Cerebellar cortex (tissue), 1 donor: ENCODE results near the gene TNIK.
"Not testable (repeated sequence)": the region's sequence is repeated elsewhere in the genome, so short reads cannot be mapped to it uniquely, and the experiment has no call there.

Experiments used
- DNase-seq: peaks from one replicate; pipeline ENCODE4 v3.0.0-alpha.2; 2015; ENCODE audit warnings: low spot score

The TNIK gene

GRCh38 chr3:171446301-171446700, 13.9 kb downstream of the TNIK start:
- DNase-seq = no peak

GRCh38 chr3:171445620-171446204, 14.5 kb downstream of the TNIK start:
- no peak for DNase-seq

GRCh38 chr3:171444001-171444690, 16.1 kb downstream of the TNIK start:
- no peak for DNase-seq

GRCh38 chr3:171443211-171443957, 16.8 kb downstream of the TNIK start:
- no peak for DNase-seq

GRCh38 chr3:171442184-171442583, 18.0 kb downstream of the TNIK start:
- no peak for DNase-seq

- DNase-seq = no peak
Observed at GRCh38 chr3:171441381-171441780, 18.8 kb downstream of the TNIK start.

- DNase-seq = no peak
Observed at GRCh38 chr3:171439996-171440395, 20.2 kb downstream of the TNIK start.

- DNase-seq = no peak
Observed at GRCh38 chr3:171437115-171437756, 23.0 kb downstream of the TNIK start.

GRCh38 chr3:171436380-171436779, 23.8 kb downstream of the TNIK start:
- DNase-seq = no peak

GRCh38 chr3:171435757-171436156, 24.4 kb downstream of the TNIK start:
- DNase-seq = no peak

GRCh38 chr3:171435143-171435542, 25.1 kb downstream of the TNIK start:
- DNase-seq = no peak

GRCh38 chr3:171432548-171432947, 27.7 kb downstream of the TNIK start:
- DNase-seq = no peak

GRCh38 chr3:171431550-171431949, 28.7 kb downstream of the TNIK start:
- no peak for DNase-seq

GRCh38 chr3:171430530-171430929, 29.7 kb downstream of the TNIK start:
- DNase-seq = no peak

- no peak for DNase-seq
Observed at GRCh38 chr3:171429635-171430034, 30.6 kb downstream of the TNIK start.

GRCh38 chr3:171428892-171429291, 31.3 kb downstream of the TNIK start:
- DNase-seq = no peak

GRCh38 chr3:171428321-171428787, 31.9 kb downstream of the TNIK start:
- DNase-seq = no peak

- no peak for DNase-seq
Observed at GRCh38 chr3:171427771-171428320, 32.4 kb downstream of the TNIK start.

GRCh38 chr3:171424063-171424462, 36.1 kb downstream of the TNIK start:
- not testable (repeated sequence) for DNase-seq

- DNase-seq = not testable (repeated sequence)
Observed at GRCh38 chr3:171422855-171423254, 37.4 kb downstream of the TNIK start.

- DNase-seq = no peak
Observed at GRCh38 chr3:171420667-171421066, 39.5 kb downstream of the TNIK start.

- no peak for DNase-seq
Observed at GRCh38 chr3:171419457-171419856, 40.7 kb downstream of the TNIK start.
